Stromal cell of bone marrow (primary cell): Measurements from ENCODE around the gene SMC6.
A peak's percentile ranks its signal among the peaks of the same experiment; 100 is the strongest.

Experiments
- DNase-seq: peaks from one replicate; pipeline ENCODE4 v3.0.0-alpha.2; 2012; ENCODE audit warnings: low read depth

The SMC6 gene

GRCh38 chr2:17753803-17754663 lies at the start of gene SMC6, which contains the start of gene GEN1:
Gene SMC6, minus strand, starts transcription at chr2:17753810. Its CDS starts 7,864 bp downstream, at chr2:17745946.
Gene GEN1, plus strand, starts transcription at chr2:17754138. Its CDS starts 5,806 bp downstream, at chr2:17759944.
- peak; percentile 75 for DNase-seq

GRCh38 chr2:17800693-17801458 lies 47.3 kb upstream of the SMC6 start:
- DNase-seq = no peak

GRCh38 chr2:17800219-17800618 lies 46.6 kb upstream of the SMC6 start:
- DNase-seq = no peak

- no peak for DNase-seq
Measured at GRCh38 chr2:17799301-17800120, 45.9 kb upstream of the SMC6 start.

- no peak for DNase-seq
Measured at GRCh38 chr2:17798338-17798737, 44.7 kb upstream of the SMC6 start.

- no peak for DNase-seq
Measured at GRCh38 chr2:17795309-17795708, 41.7 kb upstream of the SMC6 start.

- DNase-seq = no peak
Measured at GRCh38 chr2:17793803-17794354, 40.3 kb upstream of the SMC6 start.

GRCh38 chr2:17793296-17793695 lies 39.7 kb upstream of the SMC6 start:
- no peak for DNase-seq

- DNase-seq = no peak
Measured at GRCh38 chr2:17792515-17792914, 38.9 kb upstream of the SMC6 start.

- DNase-seq = no peak
Measured at GRCh38 chr2:17791817-17792130, 38.2 kb upstream of the SMC6 start.

GRCh38 chr2:17791121-17791816 lies 37.7 kb upstream of the SMC6 start:
- DNase-seq = no peak

GRCh38 chr2:17790536-17790935 lies 36.9 kb upstream of the SMC6 start:
- DNase-seq = no peak

GRCh38 chr2:17788773-17789172 lies 35.2 kb upstream of the SMC6 start:
- DNase-seq = no peak

GRCh38 chr2:17786727-17787126 lies 33.1 kb upstream of the SMC6 start:
- no peak for DNase-seq

- no peak for DNase-seq
Measured at GRCh38 chr2:17781482-17781881, 27.9 kb upstream of the SMC6 start.

- DNase-seq = no peak
Measured at GRCh38 chr2:17780546-17780945, 26.9 kb upstream of the SMC6 start.

GRCh38 chr2:17772532-17772931 lies 18.9 kb upstream of the SMC6 start:
- DNase-seq = no peak

GRCh38 chr2:17771956-17772355 lies 18.3 kb upstream of the SMC6 start:
- DNase-seq = no peak

- no peak for DNase-seq
Measured at GRCh38 chr2:17768894-17769293, 15.3 kb upstream of the SMC6 start.

GRCh38 chr2:17765398-17765797 lies 11.8 kb upstream of the SMC6 start:
- DNase-seq = no peak

GRCh38 chr2:17763641-17764333 lies 10.2 kb upstream of the SMC6 start:
- no peak for DNase-seq
